ENCODE data around the gene CRHR1. TPM values are rescaled to one million over a fixed set of nuclear protein-coding genes. Genes with fewer than 3 reads are reported as not detected.
A peak's percentile ranks its signal among the peaks of the same experiment; 100 is the strongest.
"Not testable (repeated sequence)": the region's sequence is repeated elsewhere in the genome, so short reads cannot be mapped to it uniquely, and the experiment has no call there.

Gene CRHR1
- total and polyA plus RNA-seq, 2 of the 4 experiments (the other 2 are of a cell fraction): not detected

- CTCF ChIA-PET: interaction anchor here (0.6 kb wide), 1 partner anchor 30 kb away, joined by 3 read pairs; no protein-coding TSS in a partner anchor
- H2BK5ac ChIP-seq (ENCODE audit: low read depth, low read length, poor library complexity, severe bottlenecking); H2AK9ac ChIP-seq (replicated peaks; ENCODE audit: low read depth, low read length, poor library complexity); H3K9me3 ChIP-seq (ENCODE audit: control insufficient read depth, insufficient read depth, low read length); H4K91ac ChIP-seq (ENCODE audit: insufficient read depth, low read depth, low read length); H4K20me1 ChIP-seq (ENCODE audit: insufficient read depth, low read length); H3K36me3 ChIP-seq (ENCODE audit: control insufficient read depth, insufficient read depth, low read length); H3K27ac ChIP-seq (ENCODE audit: insufficient read depth, low read length); H4K5ac ChIP-seq (ENCODE audit: low read depth, low read length); H3K4me2 ChIP-seq (ENCODE audit: low read depth, low read length); H4K8ac ChIP-seq (ENCODE audit: low read depth in 2 of 2, low read length in 2 of 2); H2AFZ ChIP-seq (replicated peaks; ENCODE audit: low read length, poor library complexity); H3K18ac ChIP-seq (ENCODE audit: low read depth, low read length); H2AK5ac ChIP-seq (ENCODE audit: low read depth, low read length); H3K79me1 ChIP-seq (ENCODE audit: low read depth in 1 of 2, low read length in 2 of 2); DNase-seq; H3K14ac ChIP-seq (replicated peaks; ENCODE audit: low read depth, low read length); intact Hi-C loops (cut with micrococcal nuclease); in situ Hi-C loops (cut with MboI; ENCODE audit: low sequenced_read_pairs); H3K9me1 ChIP-seq (ENCODE audit: insufficient read depth, low read length); H3K4me3 ChIP-seq (ENCODE audit: insufficient read depth, low read depth, low read length); H2BK15ac ChIP-seq (ENCODE audit: low read depth, low read length); POLR2A ChIA-PET (ENCODE audit: unreplicated experiment); H2BK120ac ChIP-seq (ENCODE audit: low read depth, low read length); H3K4me1 ChIP-seq (ENCODE audit: control insufficient read depth, insufficient read depth, low read length); H3K56ac ChIP-seq (ENCODE audit: extremely low read depth, insufficient read depth, low read length); ATAC-seq (ENCODE audit: low read depth); H3K23ac ChIP-seq (ENCODE audit: low read depth, low read length); H2BK20ac ChIP-seq (ENCODE audit: low read depth, low read length); BruUV-seq (replicated peaks); H3K4ac ChIP-seq (ENCODE audit: low read depth, low read length); H3K9ac ChIP-seq (ENCODE audit: low read depth, low read length): not testable (repeated sequence)
- peaks cover 12% of the 10 kb centered on the region for H3K27me3 ChIP-seq (ENCODE audit: control insufficient read depth, insufficient read depth, low read length)
- no CpG with 5 or more reads among the region's 9 CpGs for WGBS, 2 experiments (ENCODE audit: extremely low coverage in 2 of 2, insufficient read length in 1 of 2)
- TF ChIP-seq MAFK (IDR thresholded peaks at IDR 0.05; ENCODE audit: low read depth, low read length): peak; percentile 73
- dilution Hi-C loops (cut with HindIII; ENCODE audit: low sequenced_read_pairs, unreplicated experiment): loop anchor here (25.0 kb wide), 1 partner anchor 225 kb away; no protein-coding TSS in a partner anchor
Measured at GRCh38 chr17:45862127-45862526, 78.0 kb downstream of the CRHR1 start.
